MCF 10A (cell line): ENCODE results near the gene OR2L13. TPM values are rescaled to one million over a fixed set of nuclear protein-coding genes. Genes with fewer than 3 reads are reported as not detected.

ENCODE experiments used
- BruUV-seq: library from RNA; stranded (reverse); fragments of 400-500 nt; replicated peaks from 2 replicates; lab custom pipeline; 2021; lab: Mats Ljungman, UMichigan
- CTCF ChIA-PET: fragments of 300-600 bp; sonication (Branson Sonifier 250); formaldehyde crosslinking; extraction: SDS; loops from one replicate; lab custom pipeline; 2021; ENCODE audit warnings: antibody characterized with exemption, inconsistent platforms; lab: Yijun Ruan, JAX
- POLR2A ChIA-PET: fragments of 300-600, 350-650 bp; sonication (Branson Sonifier 250); formaldehyde crosslinking; extraction: SDS; loops from one replicate; lab custom pipeline; 2020; ENCODE audit warnings: antibody characterized with exemption, inconsistent platforms; lab: Yijun Ruan, JAX
- DNase-seq: peaks from one replicate; pipeline ENCODE4 v3.0.0-alpha.2; 2018; ENCODE audit not compliant: unreplicated experiment
- H3K27ac Mint-ChIP-seq: one replicate; pipeline ENCODE4 v1.8.0; 2022; ENCODE audit warnings: mild to moderate bottlenecking, low read depth, mixed read lengths; ENCODE audit not compliant: unreplicated experiment
- H3K27me3 Mint-ChIP-seq: one replicate; pipeline ENCODE4 v1.8.0; 2022; ENCODE audit warnings: mixed read lengths; ENCODE audit not compliant: insufficient read depth, unreplicated experiment
- H3K36me3 Mint-ChIP-seq: one replicate; pipeline ENCODE4 v1.8.0; 2022; ENCODE audit warnings: mild to moderate bottlenecking, moderate library complexity, mixed read lengths; ENCODE audit not compliant: insufficient read depth, unreplicated experiment
- H3K4me1 Mint-ChIP-seq: one replicate; pipeline ENCODE4 v1.8.0; 2022; ENCODE audit warnings: mixed read lengths; ENCODE audit not compliant: insufficient read depth, unreplicated experiment
- H3K4me3 Mint-ChIP-seq: one replicate; pipeline ENCODE4 v1.8.0; 2022; ENCODE audit warnings: mild to moderate bottlenecking, moderate library complexity, mixed read lengths; ENCODE audit not compliant: unreplicated experiment
- H3K9me3 Mint-ChIP-seq: one replicate; pipeline ENCODE4 v1.8.0; 2022; ENCODE audit warnings: mixed read lengths; ENCODE audit not compliant: unreplicated experiment
- intact Hi-C: fragments of 100-400 bp; cut with micrococcal nuclease; formaldehyde crosslinking; loops from 2 replicates; pipeline ENCODE4 v1.14.1; 2022
- total RNA-seq: library from RNA; stranded (reverse); gene quantifications from 2 replicates; pipeline ENCODE4 v1.2.3, GENCODE V29; 2022
- TF ChIP-seq, protein P1 (sequence below): fragments of 200-600 bp; IDR thresholded peaks from one replicate; pipeline ENCODE4 v1.8.0; 2022; ENCODE audit warnings: antibody characterized with exemption, mild to moderate bottlenecking; ENCODE audit not compliant: unreplicated experiment

The OR2L13 gene
- total RNA-seq, 1 experiment from 2014 or later: not detected

DNA sequence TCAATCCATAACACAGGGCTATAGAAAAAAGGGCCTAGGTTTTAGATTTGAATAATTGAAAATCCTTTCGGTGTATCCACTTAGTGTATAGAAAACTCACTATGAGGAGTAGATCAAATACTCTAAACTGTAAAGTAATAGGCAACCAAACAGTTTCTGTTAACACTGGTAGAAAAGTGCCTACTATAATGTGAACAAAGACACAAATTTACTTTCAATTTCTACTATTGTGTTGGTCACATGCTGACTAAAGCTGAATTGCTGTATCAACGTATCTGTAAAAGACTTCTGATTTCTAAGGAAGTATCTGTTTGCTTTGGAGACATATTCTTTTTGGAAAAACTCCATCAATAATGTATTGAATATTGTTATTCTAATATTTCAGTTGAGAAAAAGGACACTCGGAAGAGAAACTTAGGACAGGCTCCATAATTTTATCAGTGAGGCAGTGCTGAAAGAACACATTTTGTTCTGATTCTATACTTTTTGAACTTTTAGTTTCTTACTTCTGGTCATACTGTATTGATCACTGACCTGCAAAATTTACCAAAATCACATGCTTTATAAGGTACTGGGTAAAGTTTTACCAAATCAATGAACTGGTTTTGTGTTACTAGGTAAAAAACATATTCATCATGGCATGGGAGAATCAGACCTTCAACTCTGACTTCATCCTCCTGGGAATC is 49.7 kb downstream of the OR2L13 start, which contains the start of gene OR2M5:
OR2M5 (plus strand) TSS at position 636 of the 686 bp plus-strand sequence; CDS start at position 636, 0 bp downstream.
- no TSS peak for BruUV-seq
- Mint-ChIP-seq H3K4me3 (no peak within 1 kb of the TSS), H3K27me3 (no peaks in the 10 kb centered on the region), H3K27ac (no peak within 1 kb of the TSS), H3K9me3 (peaks cover 25% of the 10 kb centered on the region), H3K4me1 (peaks cover 42% of the 10 kb centered on the region), H3K36me3 (peaks cover 7% of the 10 kb centered on the region)
- CTCF ChIA-PET: interaction anchor here (0.6 kb wide), 1 partner anchor 41 kb away, joined by 3 read pairs; no protein-coding TSS in a partner anchor
- DNase-seq: no peak
- intact Hi-C loops: no loop called here
- POLR2A ChIA-PET: interaction anchor here (0.6 kb wide), 1 partner anchor 725 kb away, joined by 4 read pairs; no protein-coding TSS in a partner anchor
- TF ChIP-seq, protein P1, sequence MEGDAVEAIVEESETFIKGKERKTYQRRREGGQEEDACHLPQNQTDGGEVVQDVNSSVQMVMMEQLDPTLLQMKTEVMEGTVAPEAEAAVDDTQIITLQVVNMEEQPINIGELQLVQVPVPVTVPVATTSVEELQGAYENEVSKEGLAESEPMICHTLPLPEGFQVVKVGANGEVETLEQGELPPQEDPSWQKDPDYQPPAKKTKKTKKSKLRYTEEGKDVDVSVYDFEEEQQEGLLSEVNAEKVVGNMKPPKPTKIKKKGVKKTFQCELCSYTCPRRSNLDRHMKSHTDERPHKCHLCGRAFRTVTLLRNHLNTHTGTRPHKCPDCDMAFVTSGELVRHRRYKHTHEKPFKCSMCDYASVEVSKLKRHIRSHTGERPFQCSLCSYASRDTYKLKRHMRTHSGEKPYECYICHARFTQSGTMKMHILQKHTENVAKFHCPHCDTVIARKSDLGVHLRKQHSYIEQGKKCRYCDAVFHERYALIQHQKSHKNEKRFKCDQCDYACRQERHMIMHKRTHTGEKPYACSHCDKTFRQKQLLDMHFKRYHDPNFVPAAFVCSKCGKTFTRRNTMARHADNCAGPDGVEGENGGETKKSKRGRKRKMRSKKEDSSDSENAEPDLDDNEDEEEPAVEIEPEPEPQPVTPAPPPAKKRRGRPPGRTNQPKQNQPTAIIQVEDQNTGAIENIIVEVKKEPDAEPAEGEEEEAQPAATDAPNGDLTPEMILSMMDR: no peak

Other genes with a start within 250 kb of the OR2L13 start
- gene TRIM58, start 238.0 kb upstream of the OR2L13 start, total RNA-seq: not detected in 2 replicates
- not detected in 2 replicates for gene OR2W3, start 199.6 kb upstream of the OR2L13 start, total RNA-seq
- not detected in 2 replicates for gene OR2T8, start 174.9 kb upstream of the OR2L13 start, total RNA-seq
- gene OR2AJ1, start 170.3 kb upstream of the OR2L13 start, total RNA-seq: not detected in 2 replicates
- gene OR2L8, start 146.3 kb upstream of the OR2L13 start, total RNA-seq: not detected in 2 replicates
- gene OR2AK2, start 130.0 kb upstream of the OR2L13 start, total RNA-seq: not detected in 2 replicates
- gene OR2L5, start 81.5 kb upstream of the OR2L13 start, total RNA-seq: not detected in 2 replicates
- gene OR2L2, start 65.1 kb upstream of the OR2L13 start, total RNA-seq: 0.19 and 0.34 TPM in 2 replicates
- gene OR2L3, start 48.3 kb upstream of the OR2L13 start, total RNA-seq: not detected in 2 replicates
- gene OR2M5, start 50.0 kb downstream of the OR2L13 start, total RNA-seq: not detected in 2 replicates
- gene OR2M2, start 79.6 kb downstream of the OR2L13 start, total RNA-seq: not detected in 2 replicates
- not detected in 2 replicates for gene OR2M3, start 102.1 kb downstream of the OR2L13 start, total RNA-seq
- not detected in 2 replicates for gene OR2M4, start 136.2 kb downstream of the OR2L13 start, total RNA-seq
- not detected in 2 replicates for gene OR2T33, start 182.8 kb downstream of the OR2L13 start, total RNA-seq
- not detected in 2 replicates for gene OR2T12, start 208.2 kb downstream of the OR2L13 start, total RNA-seq
- gene OR2M7, start 229.4 kb downstream of the OR2L13 start, total RNA-seq: not detected in 2 replicates